ENCODE results near the gene ZDHHC12.
"Not testable (repeated sequence)": the region's sequence is repeated elsewhere in the genome, so short reads cannot be mapped to it uniquely, and the experiment has no call there.

Gene ZDHHC12

DNA sequence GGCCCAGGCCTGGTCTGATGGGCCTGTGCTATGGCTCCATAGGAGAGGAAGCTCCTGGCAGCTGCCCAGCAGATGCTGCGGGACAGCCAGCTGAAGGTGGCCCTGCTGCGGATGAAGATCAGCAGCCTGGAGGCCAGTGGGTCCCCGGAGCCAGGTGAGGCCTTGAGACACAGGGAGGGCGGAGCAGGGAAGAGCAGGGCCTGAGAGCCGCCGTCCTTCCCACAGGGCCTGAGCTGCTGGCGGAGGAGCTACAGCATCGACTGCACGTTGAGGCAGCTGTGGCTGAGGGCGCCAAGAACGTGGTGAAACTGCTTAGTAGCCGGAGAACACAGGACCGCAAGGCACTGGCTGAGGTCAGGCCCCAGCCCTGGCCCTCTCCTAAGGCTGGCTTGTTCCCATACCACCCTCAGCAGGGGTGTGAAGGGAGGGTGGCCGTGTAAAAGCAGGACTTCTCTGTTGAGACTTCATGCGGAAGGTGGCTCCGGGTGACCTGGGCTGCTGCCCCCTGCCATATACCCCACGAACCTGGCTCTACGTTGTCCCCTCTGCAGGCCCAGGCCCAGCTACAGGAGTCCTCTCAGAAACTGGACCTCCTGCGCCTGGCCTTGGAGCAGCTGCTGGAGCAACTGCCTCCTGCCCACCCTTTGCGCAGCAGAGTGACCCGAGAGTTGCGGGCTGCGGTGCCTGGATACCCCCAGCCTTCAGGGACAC lies 17.1 kb downstream of the ZDHHC12 start:
- no peak for DNase-seq

DNA sequence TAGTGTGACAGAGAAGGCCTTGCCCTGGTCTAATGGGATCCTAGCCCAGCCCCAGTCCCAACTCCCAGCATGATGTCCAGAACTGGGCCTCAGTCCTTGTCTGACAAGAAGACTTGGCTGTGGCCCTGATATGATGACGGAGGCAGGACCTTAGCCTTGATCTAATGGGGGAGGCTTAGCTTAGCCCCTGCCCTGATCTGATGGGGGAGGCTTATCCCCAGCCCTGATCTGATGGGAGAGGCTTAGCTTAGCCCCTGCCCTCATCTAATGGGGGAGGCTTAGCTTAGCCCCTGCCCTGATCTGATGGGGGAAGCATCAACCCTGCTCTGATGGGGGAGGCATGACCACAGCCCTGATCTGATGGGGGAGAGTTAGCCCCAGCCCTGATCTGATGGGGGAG lies 17.9 kb downstream of the ZDHHC12 start:
- DNase-seq: no peak

GRCh38 chr9:128705051-128705965 lies 18.6 kb downstream of the ZDHHC12 start:
- DNase-seq: no peak

- DNase-seq: no peak
Observed at GRCh38 chr9:128704356-128704670, 19.6 kb downstream of the ZDHHC12 start.

GRCh38 chr9:128703616-128704355 lies 20.1 kb downstream of the ZDHHC12 start:
- DNase-seq: no peak

DNA sequence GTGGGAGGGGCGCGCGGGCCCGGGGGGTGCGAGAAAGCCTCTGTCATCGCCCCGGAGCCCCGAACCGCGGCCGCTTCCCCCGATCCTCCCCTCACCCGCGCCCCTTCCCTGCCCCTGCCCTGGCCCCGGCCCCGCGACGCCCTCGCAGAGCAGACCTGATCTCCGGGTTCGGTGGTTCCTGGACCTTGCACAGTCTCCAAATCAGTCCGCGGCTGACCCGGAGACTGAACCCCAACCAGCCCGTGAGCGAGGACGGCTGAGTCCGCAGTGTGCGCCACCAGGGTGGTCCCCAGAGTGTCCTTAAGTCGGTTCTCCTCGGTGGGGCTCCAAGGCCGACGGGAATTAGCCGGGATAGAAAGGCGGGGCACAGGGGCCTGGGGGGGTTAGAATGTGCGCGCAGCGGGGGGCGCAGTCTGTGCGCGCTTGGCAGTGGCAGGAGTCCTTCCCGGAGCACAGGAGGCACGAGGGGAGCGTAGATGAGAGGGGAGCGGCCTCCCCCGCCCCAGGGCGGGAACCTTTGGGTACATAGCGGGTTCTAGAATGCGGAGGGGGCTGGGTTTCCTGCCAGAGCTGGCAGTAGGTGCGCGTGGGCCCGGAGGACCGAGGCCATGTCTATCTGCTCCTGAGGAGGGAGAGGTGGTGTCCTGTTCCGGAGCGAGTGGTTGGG lies 20.8 kb downstream of the ZDHHC12 start:
- DNase-seq: peak; percentile 32

GRCh38 chr9:128702445-128702948 lies 21.4 kb downstream of the ZDHHC12 start, which contains the start of gene PKN3:
Gene PKN3 (plus strand): TSS chr9:128702503. CDS start chr9:128702916, 413 bp downstream.
- DNase-seq: peak; percentile 33

DNA sequence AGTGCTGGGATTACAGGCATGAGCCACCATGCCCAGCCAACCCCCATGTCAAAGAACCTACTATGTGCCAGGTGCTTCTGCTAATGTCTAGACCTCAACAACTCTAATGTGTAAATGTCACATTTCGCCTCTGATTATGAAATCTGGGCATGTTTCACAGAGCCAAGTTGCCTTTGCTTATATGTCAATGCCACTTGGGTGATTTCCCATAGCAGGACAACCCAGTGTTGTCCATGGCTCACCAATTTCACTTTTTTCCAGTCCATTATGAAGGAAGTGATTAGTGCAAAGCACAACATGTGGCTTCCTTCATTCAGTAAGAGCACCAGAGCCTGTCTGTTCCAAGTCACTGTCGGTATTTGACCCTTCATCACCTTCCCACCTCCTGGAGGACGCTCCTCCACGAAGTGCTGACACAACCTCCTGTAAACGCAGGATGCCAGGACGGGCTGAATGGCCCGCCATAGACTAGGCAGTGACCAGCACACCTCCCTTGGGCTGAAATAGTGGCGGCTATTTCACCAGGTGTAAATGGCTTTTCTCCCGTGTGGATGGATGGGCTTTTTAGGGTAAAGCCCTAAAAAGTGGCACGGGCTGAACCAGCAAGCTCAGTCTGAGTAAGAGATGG lies 22.6 kb downstream of the ZDHHC12 start:
- no peak for DNase-seq

DNA sequence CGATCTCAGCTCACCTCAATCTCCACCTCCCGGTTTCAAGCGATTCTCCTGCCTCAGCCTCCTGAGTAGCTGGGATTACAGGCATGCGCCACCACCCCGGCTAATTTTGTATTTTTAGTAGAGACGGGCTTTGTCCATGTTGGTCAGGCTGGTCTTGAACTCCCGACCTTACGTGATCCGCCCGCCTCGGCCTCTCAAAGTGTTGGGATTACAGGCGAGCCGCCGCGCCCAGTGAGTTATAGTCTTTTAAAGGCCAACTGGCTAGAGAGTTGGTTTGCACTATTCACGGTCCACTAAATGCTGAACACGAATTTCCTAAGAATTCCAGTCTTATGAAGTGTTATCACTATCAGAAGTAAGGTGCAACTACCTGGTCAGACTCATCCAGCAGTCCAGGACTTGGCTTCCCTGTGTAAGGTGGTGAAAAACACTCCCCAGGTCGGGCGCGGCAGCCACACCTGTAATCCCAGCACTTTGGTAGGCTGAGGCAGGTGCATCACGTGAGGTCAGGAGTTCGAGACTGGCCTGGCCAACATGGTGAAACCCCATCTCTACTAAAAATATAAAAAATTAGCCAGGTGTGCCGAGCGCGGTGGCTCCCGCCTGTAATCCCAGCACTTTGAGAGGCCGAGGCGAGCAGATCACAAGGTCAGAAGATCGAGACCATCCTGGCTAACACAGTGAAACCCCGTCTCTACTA lies 24.7 kb downstream of the ZDHHC12 start:
- DNase-seq: not testable (repeated sequence)

DNA sequence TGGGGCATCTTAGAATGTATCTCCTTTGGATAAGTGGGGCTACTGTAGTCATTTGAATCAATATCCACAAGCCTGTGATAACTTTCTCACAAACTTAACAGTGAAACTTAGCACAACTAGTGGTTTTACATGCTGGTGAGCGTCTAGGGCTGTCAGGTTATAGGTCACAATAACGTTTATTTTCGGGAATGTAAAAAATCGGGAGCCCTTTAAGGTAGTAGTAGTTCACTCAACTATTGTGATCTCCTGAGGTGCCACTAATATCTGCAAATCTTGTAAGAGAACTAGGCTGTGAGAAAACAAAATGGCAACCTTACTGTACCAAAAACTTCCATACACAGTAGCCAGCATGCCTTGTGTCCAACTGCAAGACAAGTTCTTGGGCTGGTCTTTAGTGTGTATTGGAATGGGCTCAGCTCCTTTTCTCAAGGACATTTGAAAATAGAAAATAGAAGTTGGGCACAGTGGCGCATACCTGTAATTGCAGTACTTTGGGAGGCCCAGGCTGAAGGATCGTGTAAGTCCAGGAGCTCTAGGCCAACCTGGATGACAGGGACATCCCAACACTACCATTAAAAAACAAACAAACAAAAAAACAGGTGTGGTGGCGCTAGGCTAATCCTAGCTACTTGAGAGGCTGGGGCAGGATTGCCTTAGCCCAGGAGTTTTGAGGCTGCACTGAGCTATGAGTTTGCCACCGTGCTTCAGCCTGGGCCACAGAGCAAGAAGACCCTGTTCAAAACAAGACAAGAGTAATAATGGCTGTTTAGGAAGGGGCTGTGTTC lies 26.8 kb downstream of the ZDHHC12 start:
- DNase-seq: no peak

DNA sequence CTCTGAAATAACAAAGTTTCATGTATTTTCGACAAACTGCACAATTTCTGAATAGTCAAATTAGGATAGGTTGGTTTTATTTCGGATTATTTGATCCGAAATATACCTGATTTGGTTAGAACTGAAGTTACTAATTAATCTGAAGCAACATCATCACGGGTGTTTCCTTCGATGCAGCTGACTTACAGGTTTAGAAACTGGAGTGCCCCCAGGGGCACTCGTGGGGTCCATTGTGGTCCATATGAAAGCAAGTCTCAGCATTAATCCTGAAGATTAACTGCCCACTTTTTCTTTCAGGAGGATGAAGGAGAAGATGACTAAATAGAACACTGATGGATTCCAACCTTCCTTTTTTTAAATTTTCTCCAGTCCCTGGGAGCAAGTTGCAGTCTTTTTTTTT lies 29.6 kb downstream of the ZDHHC12 start:
- no peak for DNase-seq

- not testable (repeated sequence) for DNase-seq
Observed at GRCh38 chr9:128693738-128694137, 30.2 kb downstream of the ZDHHC12 start.

GRCh38 chr9:128690684-128691034 lies 33.3 kb downstream of the ZDHHC12 start:
- DNase-seq: no peak

DNA sequence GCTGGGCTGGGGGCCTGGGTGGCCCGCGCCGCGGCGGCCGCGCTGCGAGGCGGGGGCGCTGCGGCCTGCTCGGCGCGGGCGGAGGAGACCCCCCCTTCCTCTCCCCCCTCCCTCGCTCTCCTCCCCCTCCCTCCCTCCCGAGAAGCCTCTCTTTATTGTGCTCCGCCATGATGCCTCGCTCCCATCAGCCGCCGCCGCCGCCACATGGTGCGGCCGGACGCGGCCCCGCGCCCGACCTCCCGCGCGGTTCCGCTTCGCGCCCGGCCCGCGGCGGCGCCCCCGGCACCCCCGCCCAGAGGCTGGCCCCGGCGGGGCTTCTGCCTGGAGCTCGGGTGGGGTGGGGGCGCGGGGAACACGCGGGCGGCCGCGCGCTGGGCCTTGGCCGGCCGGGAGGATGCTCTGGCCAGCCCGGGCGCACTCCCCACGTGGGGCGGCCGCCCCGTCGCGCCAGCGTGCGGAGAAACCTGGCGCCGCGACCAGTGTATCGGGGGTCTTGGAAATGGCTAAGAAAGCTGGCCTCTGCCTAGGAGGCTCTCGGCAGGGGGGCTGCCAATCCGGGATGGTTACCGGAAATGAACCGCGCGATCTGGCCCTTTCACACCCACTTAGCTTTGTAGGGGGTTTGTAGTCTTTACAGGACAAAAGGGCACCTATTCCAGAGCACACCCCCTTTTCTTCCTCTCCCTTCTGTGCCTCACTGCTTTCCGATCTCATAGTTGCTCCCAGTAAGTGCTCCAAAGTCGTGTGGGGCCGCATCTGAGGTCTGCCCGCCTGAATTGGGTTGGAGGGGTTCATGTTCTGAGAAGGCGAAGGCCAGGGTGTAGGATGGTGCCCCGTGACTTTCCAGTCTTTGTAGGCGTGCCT lies 33.9 kb downstream of the ZDHHC12 start:
- no peak for DNase-seq

GRCh38 chr9:128689293-128689774 lies 34.6 kb downstream of the ZDHHC12 start:
- DNase-seq: no peak

- peak; percentile 69 for DNase-seq
Observed at GRCh38 chr9:128688501-128689292, 35.2 kb downstream of the ZDHHC12 start, which contains the start of gene SET. Gene SET (plus strand): TSS chr9:128689222. CDS start chr9:128689583, 361 bp downstream.

DNA sequence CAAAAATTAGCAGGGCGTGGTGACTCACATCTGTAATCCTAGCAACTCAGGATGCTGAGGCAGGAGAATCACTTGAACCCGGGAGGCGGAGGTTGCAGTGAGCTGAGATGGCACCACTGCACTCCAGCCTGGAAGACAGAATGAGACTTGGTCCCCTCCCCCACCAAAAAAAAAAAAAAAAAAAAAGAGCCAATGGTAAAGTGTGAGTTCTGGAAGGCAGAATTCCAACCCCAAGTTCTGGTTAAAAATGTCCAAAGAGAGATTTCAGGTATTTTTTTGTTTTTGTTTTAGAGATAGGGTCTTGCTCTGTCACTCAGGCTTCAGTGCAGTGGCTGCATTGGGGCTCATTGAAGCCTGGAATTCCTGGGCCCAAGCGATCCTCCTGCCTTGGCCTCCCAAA lies 36.5 kb downstream of the ZDHHC12 start:
- DNase-seq: no peak

GRCh38 chr9:128685636-128686489 lies 38.1 kb downstream of the ZDHHC12 start:
- DNase-seq: no peak

Data from NCI-H1694 (cell line).